MCF 10A (cell line): Measurements from ENCODE around the gene GCC2. TPM values are rescaled to one million over a fixed set of nuclear protein-coding genes. Genes with fewer than 3 reads are reported as not detected.

ENCODE experiments used
- BruUV-seq: library from RNA; stranded (reverse); fragments of 400-500 nt; replicated peaks from 2 replicates; lab custom pipeline; 2021; lab: Mats Ljungman, UMichigan
- CTCF ChIA-PET: fragments of 300-600 bp; sonication (Branson Sonifier 250); formaldehyde crosslinking; extraction: SDS; loops from one replicate; lab custom pipeline; 2021; ENCODE audit warnings: antibody characterized with exemption, inconsistent platforms; lab: Yijun Ruan, JAX
- POLR2A ChIA-PET: fragments of 300-600, 350-650 bp; sonication (Branson Sonifier 250); formaldehyde crosslinking; extraction: SDS; loops from one replicate; lab custom pipeline; 2020; ENCODE audit warnings: antibody characterized with exemption, inconsistent platforms; lab: Yijun Ruan, JAX
- DNase-seq: peaks from one replicate; pipeline ENCODE4 v3.0.0-alpha.2; 2018; ENCODE audit not compliant: unreplicated experiment
- H3K27ac Mint-ChIP-seq: one replicate; pipeline ENCODE4 v1.8.0; 2022; ENCODE audit warnings: mild to moderate bottlenecking, low read depth, mixed read lengths; ENCODE audit not compliant: unreplicated experiment
- H3K27me3 Mint-ChIP-seq: one replicate; pipeline ENCODE4 v1.8.0; 2022; ENCODE audit warnings: mixed read lengths; ENCODE audit not compliant: insufficient read depth, unreplicated experiment
- H3K36me3 Mint-ChIP-seq: one replicate; pipeline ENCODE4 v1.8.0; 2022; ENCODE audit warnings: mild to moderate bottlenecking, moderate library complexity, mixed read lengths; ENCODE audit not compliant: insufficient read depth, unreplicated experiment
- H3K4me1 Mint-ChIP-seq: one replicate; pipeline ENCODE4 v1.8.0; 2022; ENCODE audit warnings: mixed read lengths; ENCODE audit not compliant: insufficient read depth, unreplicated experiment
- H3K4me3 Mint-ChIP-seq: one replicate; pipeline ENCODE4 v1.8.0; 2022; ENCODE audit warnings: mild to moderate bottlenecking, moderate library complexity, mixed read lengths; ENCODE audit not compliant: unreplicated experiment
- H3K9me3 Mint-ChIP-seq: one replicate; pipeline ENCODE4 v1.8.0; 2022; ENCODE audit warnings: mixed read lengths; ENCODE audit not compliant: unreplicated experiment
- intact Hi-C: fragments of 100-400 bp; cut with micrococcal nuclease; formaldehyde crosslinking; loops from 2 replicates; pipeline ENCODE4 v1.14.1; 2022
- total RNA-seq: library from RNA; stranded (reverse); gene quantifications from 2 replicates; pipeline ENCODE4 v1.2.3, GENCODE V29; 2022
- TF ChIP-seq, protein P1 (sequence below): fragments of 200-600 bp; IDR thresholded peaks from one replicate; pipeline ENCODE4 v1.8.0; 2022; ENCODE audit warnings: antibody characterized with exemption, mild to moderate bottlenecking; ENCODE audit not compliant: unreplicated experiment

Gene GCC2
- total RNA-seq, 1 experiment from 2014 or later: 29.8 TPM

DNA sequence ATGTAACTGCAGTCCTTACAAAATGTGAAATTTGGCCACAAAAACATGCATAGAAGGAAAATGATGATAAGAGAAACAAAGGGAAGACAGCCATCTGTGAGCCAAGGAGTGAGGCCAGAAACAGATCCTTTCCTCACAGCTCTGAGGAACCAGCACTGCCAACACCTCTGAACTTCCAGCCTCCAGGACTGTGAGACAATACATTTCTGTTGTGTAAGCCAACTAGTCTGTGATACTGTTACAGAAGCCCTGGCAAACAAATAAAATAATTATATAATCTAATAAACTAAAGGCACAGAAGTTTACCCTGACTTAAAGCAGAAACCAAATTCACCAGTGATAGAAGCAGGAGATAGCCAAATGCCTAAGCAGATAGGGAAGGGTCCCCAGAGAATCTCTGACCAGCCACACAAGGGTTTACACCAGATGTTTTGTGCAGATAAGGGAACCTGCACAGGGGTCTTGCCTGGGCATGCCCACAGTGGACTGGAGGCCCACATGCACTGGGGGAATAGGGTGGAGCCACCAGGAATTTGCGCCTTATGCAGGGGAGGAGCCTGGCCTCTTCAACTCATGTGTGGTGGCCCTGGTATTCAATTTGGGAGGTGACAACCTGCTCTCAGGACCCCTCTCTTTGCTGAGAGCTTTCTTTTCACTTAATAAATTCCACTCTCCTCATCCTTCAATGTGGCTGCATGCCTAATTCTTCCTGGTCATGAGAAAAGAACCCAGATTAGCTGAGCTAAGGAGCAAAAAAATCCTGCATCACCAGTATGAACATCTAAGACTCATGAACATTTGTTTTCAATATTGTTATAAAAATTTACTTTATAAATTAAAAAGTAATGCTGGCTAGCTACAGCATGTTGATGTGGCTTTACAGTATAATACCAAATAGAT is 3.8 kb upstream of the GCC2 start:
- BruUV-seq: no TSS peak
- Mint-ChIP-seq H3K27ac (no peak overlapping the region), H3K36me3 (peaks cover 5% of the 10 kb centered on the region), H3K4me1 (peaks cover 6% of the 10 kb centered on the region), H3K9me3 (no peaks in the 10 kb centered on the region), H3K4me3 (no peak overlapping the region), H3K27me3 (no peaks in the 10 kb centered on the region)
- intact Hi-C loops: no loop called here
- ChIA-PET CTCF (interaction anchor here (1.5 kb wide), 1 partner anchor 11 kb away, joined by 3 read pairs; no protein-coding TSS in a partner anchor), POLR2A (interaction anchor here (0.9 kb wide), 1 partner anchor 22 kb away, joined by 4 read pairs; no protein-coding TSS in a partner anchor)
- DNase-seq: no peak
- TF ChIP-seq, protein P1, sequence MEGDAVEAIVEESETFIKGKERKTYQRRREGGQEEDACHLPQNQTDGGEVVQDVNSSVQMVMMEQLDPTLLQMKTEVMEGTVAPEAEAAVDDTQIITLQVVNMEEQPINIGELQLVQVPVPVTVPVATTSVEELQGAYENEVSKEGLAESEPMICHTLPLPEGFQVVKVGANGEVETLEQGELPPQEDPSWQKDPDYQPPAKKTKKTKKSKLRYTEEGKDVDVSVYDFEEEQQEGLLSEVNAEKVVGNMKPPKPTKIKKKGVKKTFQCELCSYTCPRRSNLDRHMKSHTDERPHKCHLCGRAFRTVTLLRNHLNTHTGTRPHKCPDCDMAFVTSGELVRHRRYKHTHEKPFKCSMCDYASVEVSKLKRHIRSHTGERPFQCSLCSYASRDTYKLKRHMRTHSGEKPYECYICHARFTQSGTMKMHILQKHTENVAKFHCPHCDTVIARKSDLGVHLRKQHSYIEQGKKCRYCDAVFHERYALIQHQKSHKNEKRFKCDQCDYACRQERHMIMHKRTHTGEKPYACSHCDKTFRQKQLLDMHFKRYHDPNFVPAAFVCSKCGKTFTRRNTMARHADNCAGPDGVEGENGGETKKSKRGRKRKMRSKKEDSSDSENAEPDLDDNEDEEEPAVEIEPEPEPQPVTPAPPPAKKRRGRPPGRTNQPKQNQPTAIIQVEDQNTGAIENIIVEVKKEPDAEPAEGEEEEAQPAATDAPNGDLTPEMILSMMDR: no peak

DNA sequence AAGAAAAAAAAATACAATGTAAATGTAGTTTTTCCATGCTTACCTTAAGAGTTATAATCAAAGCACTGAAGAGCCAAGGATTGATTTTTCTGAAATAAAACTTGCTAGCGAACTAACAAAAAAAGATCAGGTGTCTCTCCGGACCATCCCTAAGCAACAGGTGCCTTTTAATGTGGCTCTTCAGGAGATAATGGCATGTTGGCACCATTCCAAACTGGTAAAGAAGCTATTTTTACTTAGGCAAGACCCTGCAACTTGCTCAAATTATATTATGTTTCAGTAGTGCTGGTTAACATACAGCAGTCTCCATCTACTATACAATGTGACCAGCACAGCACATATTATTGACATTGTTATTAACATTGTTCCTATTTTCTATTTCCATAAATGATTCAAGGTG is 2.3 kb upstream of the GCC2 start:
- Mint-ChIP-seq H3K4me3 (no peak overlapping the region), H3K27me3 (no peaks in the 10 kb centered on the region), H3K4me1 (peaks cover 6% of the 10 kb centered on the region), H3K9me3 (no peaks in the 10 kb centered on the region), H3K36me3 (peaks cover 19% of the 10 kb centered on the region), H3K27ac (no peak overlapping the region)
- TF ChIP-seq, protein P1: no peak
- intact Hi-C loops: no loop called here
- no peak for DNase-seq
- ChIA-PET POLR2A (interaction anchor here (1.5 to 2.8 kb wide), 2 partner anchors 25 to 84 kb away, joined by 3 to 17 read pairs; no protein-coding TSS in a partner anchor), CTCF (interaction anchor here (0.6 to 2.2 kb wide), 2 partner anchors 34 to 36 kb away, joined by 3 to 12 read pairs; no protein-coding TSS in a partner anchor)
- BruUV-seq: no TSS peak

DNA sequence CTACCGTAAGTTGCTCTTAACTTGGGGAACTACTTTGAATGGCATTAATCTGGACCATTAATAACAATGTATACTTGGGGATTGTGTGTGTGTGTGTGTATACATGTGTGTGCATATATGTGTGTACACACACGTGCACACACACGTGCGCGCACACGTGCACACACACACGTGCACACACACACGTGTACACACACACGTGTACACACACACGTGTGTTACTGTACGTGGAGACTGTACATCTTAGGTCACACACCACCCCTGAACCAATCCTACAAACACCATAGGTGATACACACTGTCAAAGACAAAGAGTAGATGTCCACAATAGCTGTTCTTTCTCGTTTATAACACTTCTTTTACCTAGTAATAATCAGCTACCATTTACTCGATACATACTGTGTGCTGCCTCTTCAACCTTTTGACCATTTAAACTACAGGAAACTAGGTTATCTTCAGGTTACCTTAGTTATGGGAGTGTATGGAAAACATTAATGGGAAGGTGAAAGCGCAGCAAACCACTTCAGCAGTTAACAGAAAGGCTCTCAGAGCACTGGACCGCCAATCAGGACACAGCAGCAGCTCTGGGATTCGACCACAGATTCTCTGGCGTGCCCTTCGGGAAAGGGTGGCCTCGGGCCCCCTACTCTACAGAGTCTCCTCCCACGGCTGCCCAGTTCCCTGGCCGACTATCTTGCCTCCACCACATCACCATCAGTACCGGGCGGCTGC is 894 bp upstream of the GCC2 start:
- H3K9me3 Mint-ChIP-seq: no peaks in the 10 kb centered on the region
- no peaks in the 10 kb centered on the region for H3K27me3 Mint-ChIP-seq
- CTCF ChIA-PET: interaction anchor here (0.7 to 2.2 kb wide), 11 partner anchors 18 to 295 kb away, joined by 3 to 12 read pairs (median 4); no protein-coding TSS in a partner anchor
- peaks cover 11% of the 10 kb centered on the region for H3K4me1 Mint-ChIP-seq
- intact Hi-C loops: no loop called here
- POLR2A ChIA-PET: interaction anchor here (0.6 to 4.3 kb wide), 29 partner anchors 9 to 147 kb away, joined by 3 to 59 read pairs (median 5); partner anchors contain the start of gene LIMS1
- peaks cover 33% of the 10 kb centered on the region for H3K36me3 Mint-ChIP-seq
- H3K27ac Mint-ChIP-seq: peak overlapping the region; percentile 99
- peak; percentile 0 for DNase-seq
- no TSS peak for BruUV-seq
- TF ChIP-seq, protein P1: no peak
- peak overlapping the region; percentile 93 for H3K4me3 Mint-ChIP-seq
